Activated CD4-positive, alpha-beta memory T cell treated with anti-CD3 and anti-CD28 coated beads for 36 hours (primary cell): Measurements from ENCODE around the gene MIPEP. TPM values are rescaled to one million over a fixed set of nuclear protein-coding genes. Genes with fewer than 3 reads are reported as not detected.

Source experiments
- CTCF ChIA-PET: fragments of 350-600 bp; sonication (Branson Sonifier 250); formaldehyde crosslinking; loops from one replicate; lab custom pipeline; 2021; ENCODE audit warnings: antibody characterized with exemption, inconsistent platforms; lab: Charles Lee
- POLR2A ChIA-PET: fragments of 350-600 bp; sonication (Branson Sonifier 250); formaldehyde crosslinking; loops from one replicate; lab custom pipeline; 2021; ENCODE audit warnings: antibody characterized with exemption; lab: Charles Lee
- DNase-seq: peaks from one replicate; pipeline ENCODE4 v3.0.0-alpha.2; 2020
- H3K27ac Mint-ChIP-seq: one replicate; pipeline ENCODE4 v1.8.0; 2021; ENCODE audit warnings: mixed read lengths
- H3K27me3 Mint-ChIP-seq: one replicate; pipeline ENCODE4 v1.8.0; 2021; ENCODE audit warnings: mixed read lengths
- H3K36me3 Mint-ChIP-seq: one replicate; pipeline ENCODE4 v1.8.0; 2021; ENCODE audit warnings: mixed read lengths
- H3K4me1 Mint-ChIP-seq: one replicate; pipeline ENCODE4 v1.8.0; 2021; ENCODE audit warnings: low read depth, mixed read lengths
- H3K4me3 Mint-ChIP-seq: one replicate; pipeline ENCODE4 v1.8.0; 2021; ENCODE audit warnings: mild to moderate bottlenecking, mixed read lengths
- H3K9me3 Mint-ChIP-seq: one replicate; pipeline ENCODE4 v1.8.0; 2021; ENCODE audit warnings: mixed read lengths
- intact Hi-C: fragments of 100-400 bp; cut with micrococcal nuclease; formaldehyde crosslinking; loops from one replicate; pipeline ENCODE4 v1.15.1; 2023
- total RNA-seq, 2 experiments: library from RNA; stranded (reverse); gene quantifications; one replicate each; pipeline ENCODE4 v1.2.3, GENCODE V29; 2021

The MIPEP gene
- total RNA-seq, 2 experiments from 2014 or later = 16.6 to 16.7 TPM

DNA sequence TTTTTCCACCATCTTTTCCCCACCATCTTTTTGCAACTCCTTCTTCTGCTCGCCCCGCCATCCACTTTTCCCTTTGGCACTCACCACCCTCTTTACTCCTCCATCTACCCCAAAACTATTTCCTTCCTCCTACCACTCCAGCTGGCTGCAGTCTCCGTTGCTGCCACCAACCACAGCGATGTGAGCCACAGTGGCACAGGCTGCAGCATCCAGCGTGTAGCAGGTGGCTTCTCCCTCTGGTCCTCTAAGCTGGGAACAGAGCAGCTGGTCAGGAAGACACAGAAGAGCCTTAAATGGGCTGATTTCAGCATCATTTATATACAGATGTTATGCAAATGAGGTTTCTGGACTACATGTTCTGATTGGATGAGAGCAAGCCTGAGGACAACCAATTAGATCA lies 174.5 kb downstream of the MIPEP start:
- intact Hi-C loops = loop anchor here (5.0 kb wide), 1 partner anchor 158 kb away; no protein-coding TSS in a partner anchor
- Mint-ChIP-seq H3K4me1 (peaks cover 13% of the 10 kb centered on the region), H3K27ac (no peak overlapping the region), H3K27me3 (peaks cover 1% of the 10 kb centered on the region), H3K36me3 (no peaks in the 10 kb centered on the region), H3K9me3 (peaks cover 7% of the 10 kb centered on the region), H3K4me3 (no peak overlapping the region)
- ChIA-PET CTCF (no interaction called here), POLR2A (no interaction called here)
- DNase-seq = no peak

DNA sequence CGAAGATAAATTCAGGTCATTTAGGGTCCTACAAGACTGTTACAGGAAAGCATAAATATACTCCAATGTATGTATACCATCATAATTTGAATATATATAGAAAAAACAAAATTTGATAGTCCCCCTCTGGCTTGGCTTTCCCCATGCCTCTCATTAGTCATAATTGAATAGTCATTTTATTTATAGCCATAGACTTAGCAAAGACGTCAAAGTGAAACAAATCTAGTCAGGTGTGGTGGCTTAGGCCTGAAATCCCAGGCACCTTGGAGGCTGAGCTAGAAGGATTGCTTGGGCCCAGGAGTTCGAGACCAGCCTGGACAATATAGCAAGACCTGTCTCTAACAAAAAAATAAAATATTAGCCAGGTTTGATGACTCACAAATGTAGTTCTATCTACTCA lies 177.8 kb downstream of the MIPEP start:
- peaks cover 7% of the 10 kb centered on the region for H3K9me3 Mint-ChIP-seq
- H3K4me3 Mint-ChIP-seq = no peak overlapping the region
- no peak for DNase-seq
- no peaks in the 10 kb centered on the region for H3K4me1 Mint-ChIP-seq
- no peaks in the 10 kb centered on the region for H3K36me3 Mint-ChIP-seq
- H3K27ac Mint-ChIP-seq = no peak overlapping the region
- H3K27me3 Mint-ChIP-seq = peaks cover 1% of the 10 kb centered on the region
- intact Hi-C loops = no loop called here
- ChIA-PET POLR2A (no interaction called here), CTCF (no interaction called here)

DNA sequence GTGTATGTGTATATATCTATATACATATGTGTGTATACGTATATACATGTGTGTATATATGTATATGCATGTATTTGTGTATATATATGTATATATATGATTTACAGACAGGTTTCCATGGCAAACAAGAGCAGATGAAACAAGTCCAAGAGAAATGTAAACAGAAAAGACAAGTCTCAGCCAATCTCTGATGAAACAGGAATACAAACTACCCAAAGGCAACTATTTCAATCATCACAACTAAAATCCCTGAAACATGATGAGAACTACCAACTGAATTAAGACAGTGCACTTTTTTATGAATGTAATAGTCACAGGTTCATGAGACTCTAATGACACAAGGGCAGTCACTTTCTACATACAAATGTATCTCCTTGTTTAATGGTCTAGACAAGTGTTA lies 178.8 kb downstream of the MIPEP start:
- CTCF ChIA-PET = no interaction called here
- no peaks in the 10 kb centered on the region for H3K4me1 Mint-ChIP-seq
- peaks cover 7% of the 10 kb centered on the region for H3K9me3 Mint-ChIP-seq

DNA sequence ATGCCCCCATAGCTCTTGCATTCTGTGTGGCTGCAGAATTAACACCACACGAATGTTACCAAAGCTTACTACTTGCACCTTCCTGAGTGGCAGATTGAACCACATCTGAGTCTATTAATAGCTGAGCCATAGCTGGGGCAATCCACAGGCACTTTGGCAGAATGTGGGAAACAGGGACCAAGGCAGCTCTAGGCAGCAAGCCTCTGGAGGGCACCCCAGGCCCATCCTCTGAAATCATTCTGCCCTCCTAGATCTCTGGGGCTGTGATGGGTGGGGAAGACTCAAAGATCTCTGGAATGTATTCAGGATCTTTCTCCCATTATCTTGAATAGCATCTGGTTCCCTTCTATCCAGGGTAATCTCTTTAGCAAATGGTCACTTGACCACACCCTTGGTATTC lies 179.7 kb downstream of the MIPEP start:
- intact Hi-C loops = loop anchor here (5.0 kb wide), 1 partner anchor 242 kb away; no protein-coding TSS in a partner anchor
- H3K4me1 Mint-ChIP-seq = no peaks in the 10 kb centered on the region

More for the DNA sequence above, 178.8 kb downstream of the MIPEP start:
- peaks cover 1% of the 10 kb centered on the region for H3K27me3 Mint-ChIP-seq
- H3K36me3 Mint-ChIP-seq = no peaks in the 10 kb centered on the region
- POLR2A ChIA-PET = no interaction called here
- intact Hi-C loops = no loop called here
- DNase-seq = no peak
- no peak overlapping the region for H3K4me3 Mint-ChIP-seq
- H3K27ac Mint-ChIP-seq = no peak overlapping the region

DNA sequence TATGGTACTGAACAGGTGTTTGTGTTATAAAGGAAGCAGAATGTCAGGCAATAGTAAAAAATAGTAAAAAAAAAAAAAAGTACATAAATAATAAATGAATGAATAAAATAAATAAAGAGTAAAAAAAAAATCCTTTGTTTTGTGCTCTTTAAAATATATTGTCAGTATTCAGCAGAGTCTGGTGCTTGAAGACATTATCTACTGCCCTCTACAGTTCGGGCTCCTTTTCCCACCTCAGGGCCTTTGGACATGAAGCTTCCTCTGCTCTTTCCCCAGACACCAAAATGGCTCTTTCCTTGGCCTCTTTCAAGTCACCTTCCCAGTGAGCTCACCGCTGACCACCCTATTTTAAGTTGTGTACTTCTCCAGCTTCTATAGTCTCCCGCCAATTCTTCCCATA lies 181.5 kb downstream of the MIPEP start:
- DNase-seq = no peak

More for the DNA sequence above, 179.7 kb downstream of the MIPEP start:
- ChIA-PET CTCF (interaction anchor here (1.0 to 1.1 kb wide), 2 partner anchors 191 to 244 kb away, joined by 3 read pairs; no protein-coding TSS in a partner anchor), POLR2A (no interaction called here)
- Mint-ChIP-seq H3K27me3 (peaks cover 1% of the 10 kb centered on the region), H3K27ac (no peak overlapping the region), H3K4me3 (no peak overlapping the region), H3K36me3 (no peaks in the 10 kb centered on the region), H3K9me3 (peaks cover 7% of the 10 kb centered on the region)
- no peak for DNase-seq

DNA sequence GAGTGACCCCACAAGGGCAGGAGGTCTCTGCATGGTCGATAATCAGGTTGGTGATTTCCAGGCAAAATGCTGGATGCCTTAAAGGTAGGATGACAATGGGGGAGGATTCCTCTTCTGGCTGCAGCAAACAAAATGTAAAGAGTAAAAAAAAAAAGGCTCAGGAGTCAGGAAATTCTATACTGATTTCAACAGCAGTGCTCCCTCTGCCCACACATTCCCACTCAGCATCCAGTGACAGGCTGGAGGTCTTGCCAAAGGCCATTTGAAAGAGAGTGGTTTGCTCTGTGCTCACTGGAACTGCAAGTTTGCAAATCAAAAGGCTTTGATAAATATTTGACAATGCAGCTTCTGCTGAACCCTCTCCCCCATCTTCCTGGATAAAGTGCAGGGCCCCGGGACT lies 183.6 kb downstream of the MIPEP start:
- DNase-seq = no peak
- no peaks in the 10 kb centered on the region for H3K27me3 Mint-ChIP-seq
- CTCF ChIA-PET = no interaction called here

More for the DNA sequence above, 181.5 kb downstream of the MIPEP start:
- CTCF ChIA-PET = interaction anchor here (0.7 to 1.5 kb wide), 4 partner anchors 27 to 1726 kb away, joined by 3 to 4 read pairs (median 3); no protein-coding TSS in a partner anchor
- Mint-ChIP-seq H3K36me3 (no peaks in the 10 kb centered on the region), H3K4me3 (no peak overlapping the region), H3K27ac (no peak overlapping the region), H3K9me3 (peaks cover 6% of the 10 kb centered on the region), H3K4me1 (no peaks in the 10 kb centered on the region), H3K27me3 (no peaks in the 10 kb centered on the region)
- POLR2A ChIA-PET = no interaction called here
- intact Hi-C loops = loop anchor here (5.0 kb wide), 1 partner anchor 240 kb away; no protein-coding TSS in a partner anchor

DNA sequence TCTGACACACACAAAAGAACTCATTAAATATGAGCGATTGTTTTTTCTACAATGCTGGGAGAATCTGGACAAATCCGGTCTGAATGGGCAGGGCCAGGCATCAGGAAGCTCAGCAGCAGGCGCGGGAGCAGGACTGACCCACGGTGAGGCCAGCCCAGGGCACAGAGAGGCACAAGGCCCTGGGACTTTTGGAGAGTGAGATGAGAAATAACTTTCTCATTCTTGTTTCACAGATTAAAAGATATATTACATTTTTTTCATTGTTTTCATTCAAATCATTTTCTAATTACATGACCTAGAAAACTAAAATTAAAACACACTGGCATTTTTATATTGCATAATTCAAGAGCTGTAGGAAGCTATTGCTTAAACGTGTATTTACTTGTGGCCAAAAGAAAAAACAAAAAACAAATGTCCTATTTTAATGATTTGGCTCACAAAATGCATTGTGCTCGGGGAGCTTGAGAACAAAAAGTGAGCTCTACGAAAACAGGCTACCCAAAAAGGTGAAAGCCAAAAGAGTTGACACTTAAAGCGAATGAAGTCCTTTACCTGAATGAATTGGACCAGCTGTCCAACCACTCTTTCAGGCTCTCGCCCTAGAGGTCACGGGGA lies 185.8 kb downstream of the MIPEP start:
- CTCF ChIA-PET = no interaction called here
- DNase-seq = no peak

More for the DNA sequence above, 183.6 kb downstream of the MIPEP start:
- H3K27ac Mint-ChIP-seq = no peak overlapping the region
- no peaks in the 10 kb centered on the region for H3K4me1 Mint-ChIP-seq
- intact Hi-C loops = loop anchor here (5.0 kb wide), 1 partner anchor 238 kb away; no protein-coding TSS in a partner anchor
- H3K36me3 Mint-ChIP-seq = no peaks in the 10 kb centered on the region
- POLR2A ChIA-PET = no interaction called here
- H3K9me3 Mint-ChIP-seq = no peaks in the 10 kb centered on the region
- no peak overlapping the region for H3K4me3 Mint-ChIP-seq

DNA sequence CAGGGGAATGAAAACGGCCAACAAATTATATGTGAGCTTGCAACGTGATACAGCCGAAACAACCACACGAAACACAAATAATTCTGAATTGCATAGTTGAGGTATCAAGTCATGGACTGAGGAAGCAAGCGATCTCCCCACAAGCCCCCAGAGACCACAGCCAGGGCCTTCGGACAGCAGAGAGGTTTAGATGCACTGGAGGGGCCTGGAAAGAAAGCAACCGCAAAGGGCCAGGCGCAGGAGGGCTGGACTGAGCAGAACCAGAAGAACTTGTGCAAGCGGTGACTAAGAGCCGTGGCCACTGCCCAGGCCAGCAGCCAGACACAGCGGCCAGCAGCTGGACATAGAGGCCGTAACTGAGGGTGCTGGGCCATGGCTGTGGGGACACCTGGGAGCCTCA lies 187.6 kb downstream of the MIPEP start:
- H3K27ac Mint-ChIP-seq = no peak overlapping the region
- ChIA-PET POLR2A (no interaction called here), CTCF (no interaction called here)
- H3K27me3 Mint-ChIP-seq = no peaks in the 10 kb centered on the region
- no peak for DNase-seq
- H3K4me1 Mint-ChIP-seq = peaks cover 6% of the 10 kb centered on the region
- H3K9me3 Mint-ChIP-seq = no peaks in the 10 kb centered on the region
- H3K36me3 Mint-ChIP-seq = no peaks in the 10 kb centered on the region
- intact Hi-C loops = no loop called here
- no peak overlapping the region for H3K4me3 Mint-ChIP-seq

More for the DNA sequence above, 185.8 kb downstream of the MIPEP start:
- Mint-ChIP-seq H3K36me3 (no peaks in the 10 kb centered on the region), H3K27ac (no peak overlapping the region), H3K4me3 (no peak overlapping the region), H3K9me3 (no peaks in the 10 kb centered on the region), H3K4me1 (no peaks in the 10 kb centered on the region), H3K27me3 (no peaks in the 10 kb centered on the region)
- intact Hi-C loops = no loop called here
- POLR2A ChIA-PET = no interaction called here

DNA sequence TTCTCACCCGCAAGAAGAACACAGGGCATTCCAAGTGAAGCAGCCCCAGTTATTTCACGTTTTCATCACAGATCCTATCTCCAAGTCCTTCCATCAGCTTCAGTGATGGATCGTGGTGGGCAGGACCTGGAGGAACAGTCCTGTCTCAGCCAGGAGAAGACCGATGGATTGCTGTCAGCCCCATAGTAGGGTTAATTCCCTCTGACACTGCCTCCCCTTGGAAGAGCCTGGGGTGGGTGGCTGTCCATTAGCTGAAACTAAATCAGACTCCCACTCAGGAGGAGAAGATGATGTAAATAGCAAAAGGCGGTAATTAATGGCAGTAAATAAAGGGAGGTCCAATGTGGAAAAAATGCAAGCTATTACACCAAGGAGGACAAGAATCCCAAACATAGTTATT lies 188.0 kb downstream of the MIPEP start:
- CTCF ChIA-PET = no interaction called here
- POLR2A ChIA-PET = interaction anchor here (0.6 kb wide), 1 partner anchor 21 kb away, joined by 3 read pairs; no protein-coding TSS in a partner anchor
- intact Hi-C loops = no loop called here

DNA sequence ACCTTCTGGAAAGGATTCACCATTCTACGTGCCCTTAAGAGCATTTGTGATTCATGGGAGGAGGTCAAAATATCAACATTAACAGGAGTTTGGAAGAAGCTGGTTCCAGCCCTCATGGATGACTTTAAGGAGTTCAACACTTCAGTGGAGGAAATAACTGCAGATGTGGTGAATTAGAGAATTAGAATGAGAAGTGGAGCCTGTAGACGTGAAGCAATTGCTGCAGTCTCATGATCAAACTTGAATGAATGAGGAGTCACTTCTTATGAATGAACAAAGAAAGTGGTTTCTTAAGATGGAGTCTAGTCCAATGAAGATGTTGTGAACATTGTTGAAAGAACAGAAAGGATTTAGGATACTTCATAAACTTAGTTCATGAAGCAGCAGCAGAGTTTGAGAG lies 189.9 kb downstream of the MIPEP start:
- no peak for DNase-seq
- H3K36me3 Mint-ChIP-seq = no peaks in the 10 kb centered on the region
- POLR2A ChIA-PET = no interaction called here
- H3K4me3 Mint-ChIP-seq = no peak overlapping the region
- H3K9me3 Mint-ChIP-seq = no peaks in the 10 kb centered on the region
- no peaks in the 10 kb centered on the region for H3K27me3 Mint-ChIP-seq
- H3K4me1 Mint-ChIP-seq = peaks cover 16% of the 10 kb centered on the region
- CTCF ChIA-PET = no interaction called here
- intact Hi-C loops = no loop called here
- H3K27ac Mint-ChIP-seq = no peak overlapping the region

More for the DNA sequence above, 188.0 kb downstream of the MIPEP start:
- Mint-ChIP-seq H3K27ac (no peak overlapping the region), H3K9me3 (no peaks in the 10 kb centered on the region), H3K4me1 (peaks cover 11% of the 10 kb centered on the region), H3K4me3 (no peak overlapping the region), H3K27me3 (no peaks in the 10 kb centered on the region), H3K36me3 (no peaks in the 10 kb centered on the region)
- no peak for DNase-seq

DNA sequence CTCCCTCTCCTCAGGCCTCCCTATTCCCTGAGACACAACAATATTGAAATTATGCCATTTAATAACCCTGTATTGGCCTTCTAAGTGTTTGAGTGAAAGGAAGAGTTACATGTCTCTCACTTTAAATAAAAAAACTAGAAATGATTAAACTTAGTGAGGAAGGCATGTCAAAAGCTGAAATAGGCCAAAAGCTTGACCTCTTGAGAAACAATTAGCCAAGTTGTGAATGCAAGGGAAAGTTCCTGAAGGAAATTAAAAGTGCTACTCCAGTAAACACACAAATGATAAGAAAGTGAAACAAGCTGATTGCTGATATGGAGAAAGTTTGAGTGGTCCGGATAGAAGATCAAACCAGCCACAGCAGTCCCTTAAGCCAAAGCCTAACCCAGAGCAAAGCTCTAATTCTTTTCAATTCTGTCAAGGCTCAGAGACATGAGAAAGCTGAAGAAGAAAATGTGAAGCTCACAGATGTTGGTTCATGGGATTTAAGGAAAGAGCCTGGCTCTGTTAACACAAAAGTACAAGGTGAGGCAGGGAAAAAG lies 191.4 kb downstream of the MIPEP start:
- intact Hi-C loops = no loop called here
- POLR2A ChIA-PET = interaction anchor here (1.0 to 1.1 kb wide), 2 partner anchors 15 kb away, joined by 3 read pairs; no protein-coding TSS in a partner anchor
- Mint-ChIP-seq H3K36me3 (no peaks in the 10 kb centered on the region), H3K4me1 (peaks cover 16% of the 10 kb centered on the region), H3K4me3 (no peak overlapping the region), H3K27me3 (no peaks in the 10 kb centered on the region), H3K9me3 (no peaks in the 10 kb centered on the region), H3K27ac (no peak overlapping the region)
- CTCF ChIA-PET = no interaction called here
- no peak for DNase-seq

DNA sequence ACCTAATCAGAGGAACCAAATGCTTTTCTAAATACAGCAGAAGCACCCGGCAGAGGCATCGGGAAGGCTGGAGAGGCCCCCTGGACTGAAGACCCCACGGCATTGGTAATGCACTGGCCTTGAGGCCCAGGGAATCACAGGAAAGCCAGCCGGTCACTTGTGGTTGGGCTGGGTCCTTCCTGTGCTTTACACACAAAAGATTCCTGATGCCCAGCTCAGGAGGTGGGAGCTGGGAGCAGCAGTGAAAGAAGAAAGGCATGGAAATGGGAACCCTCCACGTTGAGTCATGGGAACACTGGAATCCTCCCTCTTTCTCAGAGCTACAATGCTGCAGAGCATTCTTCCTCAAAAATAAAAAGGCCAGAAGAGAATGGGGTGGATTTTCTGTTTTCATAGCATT lies 192.6 kb downstream of the MIPEP start:
- Mint-ChIP-seq H3K9me3 (no peaks in the 10 kb centered on the region), H3K4me1 (peaks cover 16% of the 10 kb centered on the region), H3K4me3 (no peak overlapping the region), H3K36me3 (no peaks in the 10 kb centered on the region), H3K27ac (no peak overlapping the region), H3K27me3 (no peaks in the 10 kb centered on the region)
- ChIA-PET CTCF (no interaction called here), POLR2A (no interaction called here)
- intact Hi-C loops = no loop called here
- DNase-seq = no peak
